HG03108 (cell line): ENCODE results near the gene STIMATE.

Experiments used
- ATAC-seq: cut with Tn5 transposase; IDR thresholded peaks from one replicate; pipeline ENCODE4 v1.9.1; 2021; ENCODE audit warnings: moderate library complexity; ENCODE audit not compliant: unreplicated experiment

STIMATE gene

DNA sequence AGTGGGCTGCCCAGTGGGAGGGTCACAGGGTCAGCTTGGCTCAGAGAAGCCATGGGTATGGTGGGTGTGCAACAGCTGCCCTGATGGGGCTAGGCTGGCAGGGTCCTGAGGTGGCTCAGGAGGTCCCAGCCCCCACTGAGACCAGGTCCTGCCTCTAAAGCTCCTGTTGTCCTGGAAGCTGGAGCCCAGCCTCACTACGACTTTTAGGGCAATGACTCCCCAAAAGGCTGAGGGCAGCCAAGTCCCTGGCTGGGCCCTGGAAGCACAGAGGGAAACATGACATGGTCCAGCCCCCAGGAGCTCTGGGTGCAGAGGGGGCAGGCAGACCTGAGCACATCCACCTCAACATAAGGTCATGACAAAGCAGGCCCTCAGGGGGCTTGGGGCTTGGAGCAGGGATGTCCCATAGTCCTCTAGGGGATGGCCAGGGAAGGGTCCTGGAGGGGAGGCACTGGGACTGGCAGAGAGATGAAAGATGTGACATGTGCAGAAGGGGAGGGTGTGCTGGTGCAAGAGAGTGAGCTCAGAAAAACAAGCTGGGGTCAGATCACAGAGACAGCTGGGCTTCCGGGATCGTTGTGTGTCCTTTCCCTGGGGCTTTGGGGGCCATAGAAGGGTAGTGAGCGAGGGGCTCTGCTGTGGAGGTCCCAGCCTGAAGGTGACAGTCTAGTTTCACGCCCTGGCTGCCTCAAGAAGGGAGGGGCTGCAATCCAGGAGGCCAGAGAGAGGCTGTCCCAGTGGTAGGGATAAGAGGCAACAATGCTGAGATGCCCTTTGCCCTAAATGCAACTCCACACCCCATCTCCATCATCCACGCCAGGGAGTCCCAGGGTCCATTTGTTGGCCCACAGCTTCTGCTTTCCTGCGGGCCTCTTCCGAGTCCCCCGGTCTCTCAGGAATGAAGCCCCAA lies 103.4 kb downstream of the STIMATE start:
- ATAC-seq, result no peak

DNA sequence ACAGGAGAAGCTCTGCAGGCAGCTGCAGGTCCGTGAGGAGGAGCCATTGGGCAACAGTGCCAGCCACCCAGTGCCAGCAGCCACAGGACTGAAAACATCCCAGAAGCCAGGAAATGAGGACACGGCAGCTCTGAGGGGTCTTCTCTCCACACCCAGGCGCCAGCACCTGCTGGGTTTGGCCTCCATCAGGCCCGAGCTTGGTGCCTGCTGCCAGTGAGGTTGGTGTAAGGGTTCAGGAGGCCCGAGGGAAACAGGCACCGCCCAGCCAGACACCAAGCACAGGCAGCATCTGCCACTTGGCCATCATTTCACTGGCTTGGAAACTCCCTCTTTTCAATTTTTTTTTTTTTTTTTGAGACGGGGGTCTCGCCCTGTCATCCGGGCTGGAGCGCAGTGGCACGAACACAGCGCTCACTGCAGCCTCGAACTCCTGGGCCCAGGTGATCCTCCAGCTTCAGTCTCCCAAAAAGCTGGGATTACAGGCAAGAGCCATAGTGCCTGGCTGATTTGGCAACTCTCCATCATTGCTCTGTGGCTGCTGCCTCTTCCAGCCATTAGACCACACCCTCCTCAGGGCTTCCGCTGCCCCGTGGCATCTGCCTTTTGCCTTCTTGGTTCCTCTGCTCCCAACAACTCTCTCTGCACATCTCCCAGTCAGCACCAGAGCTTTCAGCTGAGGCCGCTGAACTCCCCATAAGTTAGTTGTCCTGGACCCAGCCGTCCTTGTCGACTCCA lies 104.2 kb downstream of the STIMATE start:
- ATAC-seq, result no peak

DNA sequence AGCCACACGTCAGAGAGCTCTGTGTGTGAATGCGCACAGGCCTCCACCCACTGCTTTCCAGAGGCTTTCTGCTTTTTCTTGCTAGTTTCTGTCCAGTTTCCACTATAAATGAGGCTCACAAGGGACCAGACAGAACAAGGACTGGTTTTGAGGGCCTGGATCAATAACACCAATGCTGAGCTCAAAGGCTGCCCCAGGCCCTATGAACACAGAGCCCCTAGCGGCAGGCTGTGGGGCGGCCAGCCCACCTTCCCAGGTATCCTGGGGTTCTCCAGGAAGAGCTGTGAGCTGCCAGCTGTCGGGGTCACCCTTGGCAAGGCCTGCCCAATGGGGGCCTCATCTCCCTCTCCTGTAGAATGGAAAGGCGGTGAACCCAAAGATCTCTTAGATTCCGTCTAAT lies 104.9 kb downstream of the STIMATE start:
- no peak for ATAC-seq

DNA sequence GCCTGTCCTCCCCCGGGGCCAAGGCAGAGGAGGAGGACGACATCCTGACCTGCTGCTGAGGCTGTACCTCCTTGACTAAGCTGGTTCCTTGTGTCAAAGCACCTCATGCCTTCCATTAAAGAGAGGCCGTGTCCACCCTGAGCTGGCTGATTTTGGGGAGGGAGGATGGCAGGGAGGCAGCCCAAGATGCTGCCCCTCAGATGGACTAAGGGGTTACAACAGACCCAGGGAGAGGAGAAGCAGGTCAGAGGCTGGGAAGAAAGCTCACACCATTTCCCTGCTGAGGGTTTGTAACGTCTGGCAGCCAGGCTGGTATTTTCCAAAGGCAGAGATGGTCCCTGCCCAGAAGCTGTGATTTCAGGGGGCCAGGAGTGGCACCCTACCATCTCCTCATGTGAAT lies 105.4 kb downstream of the STIMATE start:
- no peak for ATAC-seq

DNA sequence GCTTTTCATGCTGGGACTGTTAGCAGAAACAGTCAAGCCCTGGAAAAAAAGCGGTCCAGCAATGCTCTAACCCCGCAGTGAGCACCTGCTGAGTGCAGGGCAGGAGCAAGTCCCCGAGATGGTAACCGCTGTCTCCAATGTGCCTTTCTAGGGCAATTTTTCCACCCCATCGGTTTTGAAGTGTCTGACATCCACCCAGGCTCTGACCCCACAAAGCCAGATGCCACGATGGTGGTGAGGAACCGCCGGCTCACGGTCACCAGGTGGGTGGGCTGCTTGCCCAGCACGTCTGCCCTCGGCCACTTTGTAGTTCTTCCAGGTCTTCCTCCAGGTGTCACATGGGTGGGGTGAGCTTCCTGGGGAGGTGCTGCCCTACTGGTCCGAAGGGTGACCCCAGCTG lies 106.0 kb downstream of the STIMATE start:
- ATAC-seq, result no peak

DNA sequence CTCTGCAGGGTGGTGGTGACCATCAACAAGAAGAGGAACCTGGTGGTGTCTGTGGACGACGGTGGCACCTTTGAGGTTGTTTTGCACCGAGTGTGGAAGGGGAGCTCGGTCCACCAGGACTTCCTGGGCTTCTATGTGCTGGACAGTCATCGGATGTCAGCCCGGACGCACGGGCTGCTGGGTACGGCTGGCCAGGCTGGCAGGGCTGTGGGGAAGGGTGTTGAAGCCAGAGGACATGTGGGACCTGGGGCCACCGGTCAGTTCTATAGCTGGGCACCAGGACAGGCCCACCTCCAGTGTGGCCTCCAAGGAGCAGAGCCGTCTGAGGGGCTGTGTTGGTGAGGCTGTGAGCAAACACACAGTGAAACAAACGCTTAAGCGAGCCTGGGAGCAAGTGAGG lies 106.6 kb downstream of the STIMATE start:
- ATAC-seq, result no peak

DNA sequence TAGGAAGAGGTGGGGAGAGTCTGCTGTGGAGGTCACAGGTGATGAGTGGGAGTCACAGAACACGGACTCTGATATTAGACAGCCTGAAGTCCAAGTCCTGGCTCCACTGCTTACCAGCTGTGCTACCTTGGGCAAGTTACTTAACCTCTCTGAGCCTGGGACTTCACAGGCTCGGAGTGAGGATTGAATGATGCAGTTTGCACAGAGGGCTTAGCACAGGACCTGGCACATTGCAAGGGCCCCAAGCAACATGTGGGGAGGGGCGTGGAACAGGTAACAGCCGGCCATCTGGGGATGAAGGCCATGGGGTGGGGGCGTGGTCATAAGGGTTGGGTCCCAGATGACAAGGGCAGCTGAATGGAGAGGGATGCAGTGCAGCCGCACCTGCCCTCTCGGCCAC lies 107.0 kb downstream of the STIMATE start:
- ATAC-seq, result no peak

DNA sequence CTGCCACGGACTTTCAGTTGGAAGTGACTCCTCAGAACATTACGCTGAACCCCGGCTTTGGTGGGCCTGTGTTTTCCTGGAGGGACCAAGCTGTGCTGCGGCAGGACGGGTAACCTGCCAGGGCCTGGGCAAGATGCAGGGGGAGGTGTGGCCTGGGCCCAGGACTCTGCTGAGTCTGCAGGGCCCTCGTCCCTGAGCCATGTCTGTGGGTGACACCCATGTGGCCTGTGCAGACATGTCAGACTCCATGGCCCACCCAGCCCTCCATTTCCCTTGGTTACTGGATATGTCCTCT lies 107.7 kb downstream of the STIMATE start:
- ATAC-seq, result no peak

DNA sequence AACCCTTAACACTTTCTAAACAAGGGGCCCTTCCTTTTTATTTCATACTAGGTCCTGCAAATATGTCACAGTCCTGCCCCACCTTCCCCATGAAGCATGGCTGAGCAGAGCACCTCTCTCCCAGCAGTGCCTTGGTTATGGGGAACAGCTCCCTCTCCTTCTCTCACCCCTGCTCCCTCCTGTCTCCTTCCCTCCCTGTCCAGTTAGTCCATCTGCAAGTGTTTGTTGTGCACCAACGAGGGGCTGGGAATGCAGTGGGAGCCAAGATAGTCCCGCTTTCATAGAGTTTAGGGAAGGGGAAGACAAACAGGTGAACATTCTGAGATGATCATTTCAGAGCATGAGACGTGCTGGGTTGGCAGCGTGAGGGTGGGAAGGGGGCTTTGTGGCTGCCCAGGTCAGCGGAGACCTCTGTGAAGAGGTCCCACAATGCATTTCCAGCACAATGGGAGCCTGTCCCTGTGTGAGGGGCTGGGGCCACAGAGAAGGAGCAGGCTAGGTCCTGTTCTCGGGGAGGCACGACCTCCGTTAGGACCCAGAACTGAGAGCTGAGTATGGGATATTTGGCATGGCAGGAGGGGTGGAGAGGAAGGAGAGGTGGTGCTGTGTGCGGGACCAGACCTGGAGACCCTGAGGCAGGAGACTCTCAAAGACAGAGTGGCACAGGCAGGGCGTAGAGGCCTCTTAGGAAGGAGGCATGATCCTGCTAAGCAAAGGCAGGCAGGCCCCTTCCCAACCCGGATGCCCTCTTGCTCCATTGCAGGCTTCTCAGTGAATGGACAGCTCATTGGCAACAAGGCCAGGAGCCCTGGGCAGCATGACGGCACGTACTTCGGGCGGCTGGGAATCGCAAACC lies 108.2 kb downstream of the STIMATE start:
- no peak for ATAC-seq

DNA sequence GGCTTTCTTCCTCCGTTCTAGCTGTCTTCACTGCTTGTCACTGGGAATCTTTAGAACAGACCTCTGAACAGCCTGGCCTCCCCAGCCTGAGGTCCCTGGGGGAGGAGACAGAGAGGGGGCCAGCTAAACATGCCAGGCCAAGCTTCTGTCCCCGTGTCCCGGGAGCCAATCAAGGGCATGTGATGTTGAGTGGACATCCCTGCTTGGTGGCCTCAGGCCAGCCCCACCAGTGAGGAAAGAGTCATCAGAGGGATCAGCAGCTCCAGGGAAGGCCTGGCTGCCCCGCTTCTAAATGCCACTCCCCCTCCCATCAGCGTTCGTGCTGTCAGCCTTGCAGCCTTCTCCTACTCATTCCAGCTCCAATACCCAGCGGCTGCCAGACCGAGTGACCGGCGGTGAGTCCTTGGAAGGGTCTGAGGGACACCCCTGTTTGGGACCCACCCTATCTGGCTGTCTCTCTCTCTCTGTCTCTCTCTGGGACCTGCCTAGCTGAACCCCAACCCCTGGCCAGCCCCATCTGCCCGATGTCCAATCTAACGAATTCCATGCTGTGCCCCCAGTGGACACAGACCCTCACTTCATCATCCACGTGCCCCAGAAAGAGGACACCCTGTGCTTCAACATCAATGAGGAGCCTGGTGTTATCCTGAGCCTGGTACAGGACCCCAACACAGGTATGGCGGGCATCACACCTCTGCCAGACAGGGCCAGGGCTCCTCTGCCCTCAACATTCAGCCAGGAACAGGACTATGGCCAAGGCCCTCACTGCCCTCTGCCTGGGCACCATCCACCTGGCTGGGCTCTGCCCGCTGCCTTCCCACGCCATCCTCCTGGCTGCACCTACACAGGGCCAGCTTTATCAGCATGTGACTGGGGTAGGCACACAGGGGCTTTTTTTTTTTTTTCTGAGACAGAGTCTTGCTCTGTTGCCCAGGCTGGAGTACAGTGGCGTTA lies 109.4 kb downstream of the STIMATE start:
- no peak for ATAC-seq

DNA sequence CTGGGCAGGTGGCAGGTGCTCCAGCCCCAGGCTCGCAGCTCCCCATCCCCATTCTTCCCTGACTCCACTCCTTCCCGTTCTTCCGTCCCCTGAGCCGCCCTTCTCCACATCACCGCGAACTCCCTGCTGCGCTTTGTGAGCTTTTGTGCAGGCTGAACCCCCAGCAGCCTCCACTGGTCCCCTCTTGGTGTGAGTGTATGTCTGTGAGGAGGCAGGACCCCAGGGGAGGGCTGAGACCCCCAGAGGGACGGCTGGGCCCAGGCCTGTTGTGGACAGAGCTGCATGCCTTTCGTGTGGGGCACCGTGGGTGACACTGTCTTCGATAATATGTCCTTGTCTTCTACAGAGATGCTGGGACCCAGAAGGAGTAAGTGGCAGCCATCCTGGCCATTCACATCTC lies 110.1 kb downstream of the STIMATE start:
- no peak for ATAC-seq
